Central memory CD4-positive, alpha-beta T cell (primary cell): Measurements from ENCODE around the gene BTBD16.

ENCODE experiments used
- DNase-seq: peaks from one replicate; pipeline ENCODE4 v3.0.0; 2022

The BTBD16 gene

GRCh38 chr10:122248356-122249302 is 22.5 kb upstream of the BTBD16 start:
- no peak for DNase-seq

- no peak for DNase-seq
Measured at GRCh38 chr10:122249303-122249850, 21.7 kb upstream of the BTBD16 start.

- DNase-seq = no peak
Measured at GRCh38 chr10:122249991-122250750, 20.9 kb upstream of the BTBD16 start.

GRCh38 chr10:122251459-122252255 is 19.4 kb upstream of the BTBD16 start:
- DNase-seq = no peak

- no peak for DNase-seq
Measured at GRCh38 chr10:122252805-122253204, 18.3 kb upstream of the BTBD16 start.

GRCh38 chr10:122253605-122254004 is 17.5 kb upstream of the BTBD16 start:
- no peak for DNase-seq

GRCh38 chr10:122254831-122255230 is 16.3 kb upstream of the BTBD16 start:
- no peak for DNase-seq

GRCh38 chr10:122255509-122256301 is 15.4 kb upstream of the BTBD16 start:
- DNase-seq = no peak

- no peak for DNase-seq
Measured at GRCh38 chr10:122257041-122257440, 14.1 kb upstream of the BTBD16 start.

GRCh38 chr10:122258136-122259074 is 12.7 kb upstream of the BTBD16 start:
- DNase-seq = no peak

GRCh38 chr10:122259075-122259466 is 12.0 kb upstream of the BTBD16 start:
- DNase-seq = no peak

GRCh38 chr10:122261584-122261983 is 9.5 kb upstream of the BTBD16 start:
- DNase-seq = no peak

- no peak for DNase-seq
Measured at GRCh38 chr10:122263971-122264370, 7.1 kb upstream of the BTBD16 start.

GRCh38 chr10:122264436-122264835 is 6.7 kb upstream of the BTBD16 start:
- no peak for DNase-seq

GRCh38 chr10:122264931-122265330 is 6.2 kb upstream of the BTBD16 start:
- no peak for DNase-seq

GRCh38 chr10:122265896-122266295 is 5.2 kb upstream of the BTBD16 start:
- DNase-seq = no peak

GRCh38 chr10:122267849-122268737 is 3.0 kb upstream of the BTBD16 start:
- no peak for DNase-seq

GRCh38 chr10:122269059-122269687 is 1.9 kb upstream of the BTBD16 start:
- DNase-seq = no peak

GRCh38 chr10:122273966-122274545 is 3.0 kb downstream of the BTBD16 start:
- no peak for DNase-seq
